ENCODE measurements around the gene LARGE1.

- TF ChIP-seq GTF2F1 (IDR thresholded peaks at IDR 0.05; ENCODE audit: borderline replicate concordance, low read depth, low read length): no peak
- TF ChIP-seq GABPA (IDR thresholded peaks at IDR 0.05; ENCODE audit: borderline replicate concordance, insufficient read depth, low read length): no peak
- no peak for TF ChIP-seq ATF2 (IDR thresholded peaks at IDR 0.05; ENCODE audit: low read length)
- no peak for TF ChIP-seq HDAC2 (IDR thresholded peaks at IDR 0.05; ENCODE audit: borderline replicate concordance in 1 of 2, low read depth in 2 of 2, low read length in 2 of 2)
- no peak for TF ChIP-seq EZH2 (IDR thresholded peaks at IDR 0.05; ENCODE audit: low read depth, low read length, severe bottlenecking)
- no peak for TF ChIP-seq POLR2AphosphoS5 (IDR thresholded peaks at IDR 0.05; ENCODE audit: low read depth, low read length)
Measured at GRCh38 chr22:33807470-33807869, 112.8 kb downstream of the LARGE1 start.
